ENCODE results near the gene EXOSC7. TPM values are rescaled to one million over a fixed set of nuclear protein-coding genes. Genes with fewer than 3 reads are reported as not detected.

EXOSC7 gene
- polyA plus RNA-seq, 1 donor from 2014 or later: 87.5 TPM

DNA sequence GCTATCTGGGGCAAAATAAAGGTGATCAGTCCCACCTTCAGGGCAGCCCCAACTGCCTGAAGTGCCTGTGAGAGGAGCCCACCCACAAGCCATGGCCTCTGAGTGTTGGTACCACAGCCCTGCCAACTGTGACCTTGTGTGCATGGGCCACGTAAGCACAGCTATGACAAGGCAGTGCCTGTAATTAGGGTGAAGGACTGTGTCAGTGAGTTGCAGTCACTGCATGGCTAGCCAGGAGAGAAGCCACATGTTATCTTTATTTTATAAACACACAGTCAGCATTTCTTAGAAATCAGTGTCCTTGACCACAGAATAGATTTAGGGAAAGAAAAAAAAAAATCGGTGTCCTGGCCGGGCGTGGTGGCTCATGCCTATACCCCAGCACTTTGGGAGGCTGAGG is 24.8 kb downstream of the EXOSC7 start (continued):
- TF ChIP-seq REST (IDR thresholded peaks at IDR 0.05; ENCODE audit: borderline replicate concordance): no peak

DNA sequence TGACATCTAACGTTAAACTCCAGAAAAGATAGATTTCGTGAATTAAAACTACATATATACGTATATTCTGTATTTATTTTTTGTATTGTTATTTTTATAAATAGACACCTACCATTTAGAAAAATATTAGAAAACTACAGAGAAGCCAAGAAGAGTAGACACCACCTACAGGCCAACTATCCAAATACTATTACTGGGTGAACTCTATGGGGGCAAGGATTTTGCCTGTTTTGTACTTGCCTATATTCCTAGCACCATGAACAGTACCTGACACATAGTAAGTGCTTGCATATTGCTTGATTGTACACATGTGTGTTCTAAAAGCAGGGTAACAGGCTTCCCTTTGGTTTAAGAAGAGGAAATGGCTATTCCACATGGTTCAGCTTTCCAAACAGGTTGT is 25.7 kb downstream of the EXOSC7 start:
- no peaks in the 10 kb centered on the region for H3K9me2 ChIP-seq (ENCODE audit: insufficient read depth, low read length)
- no peak overlapping the region for H2AFZ ChIP-seq (ENCODE audit: low read depth, low read length)
- peaks cover 9% of the 10 kb centered on the region for H3K9me3 ChIP-seq (ENCODE audit: low read length)
- H3K4me3 ChIP-seq (ENCODE audit: low read length): no peak overlapping the region
- no peak overlapping the region for H3K4me2 ChIP-seq (ENCODE audit: low read length)
- H3F3A ChIP-seq (ENCODE audit: insufficient read depth, low read length, poor library complexity, severe bottlenecking): no peaks in the 10 kb centered on the region
- H3K36me3 ChIP-seq (ENCODE audit: insufficient read depth, low read length): peaks cover 12% of the 10 kb centered on the region
- H3K9ac ChIP-seq (ENCODE audit: low read length): no peak overlapping the region
- no peaks in the 10 kb centered on the region for H3K27me3 ChIP-seq (ENCODE audit: insufficient read depth, low read depth, low read length)
- H4K20me1 ChIP-seq (ENCODE audit: insufficient read depth): no peaks in the 10 kb centered on the region
- no peaks in the 10 kb centered on the region for H3K79me2 ChIP-seq (replicated peaks; ENCODE audit: insufficient read depth, low read length)
- no peak for TF ChIP-seq MXI1 (conservative IDR thresholded peaks at IDR 0.05; ENCODE audit: poor library complexity, severe bottlenecking)
- no peak for TF ChIP-seq TAF1 (IDR thresholded peaks at IDR 0.05; ENCODE audit: low read depth)
- no peak for TF ChIP-seq EZH2 (IDR thresholded peaks at IDR 0.05; ENCODE audit: borderline replicate concordance, insufficient read depth, low read length, poor library complexity, severe bottlenecking)
- TF ChIP-seq EP300 (conservative IDR thresholded peaks at IDR 0.05; ENCODE audit: poor library complexity, severe bottlenecking): no peak
- no peak for TF ChIP-seq POLR2AphosphoS5 (IDR thresholded peaks at IDR 0.05)
- TF ChIP-seq REST (IDR thresholded peaks at IDR 0.05; ENCODE audit: borderline replicate concordance): no peak
- no peak for TF ChIP-seq SMC3 (conservative IDR thresholded peaks at IDR 0.05; ENCODE audit: poor library complexity)
- TF ChIP-seq, protein P1, sequence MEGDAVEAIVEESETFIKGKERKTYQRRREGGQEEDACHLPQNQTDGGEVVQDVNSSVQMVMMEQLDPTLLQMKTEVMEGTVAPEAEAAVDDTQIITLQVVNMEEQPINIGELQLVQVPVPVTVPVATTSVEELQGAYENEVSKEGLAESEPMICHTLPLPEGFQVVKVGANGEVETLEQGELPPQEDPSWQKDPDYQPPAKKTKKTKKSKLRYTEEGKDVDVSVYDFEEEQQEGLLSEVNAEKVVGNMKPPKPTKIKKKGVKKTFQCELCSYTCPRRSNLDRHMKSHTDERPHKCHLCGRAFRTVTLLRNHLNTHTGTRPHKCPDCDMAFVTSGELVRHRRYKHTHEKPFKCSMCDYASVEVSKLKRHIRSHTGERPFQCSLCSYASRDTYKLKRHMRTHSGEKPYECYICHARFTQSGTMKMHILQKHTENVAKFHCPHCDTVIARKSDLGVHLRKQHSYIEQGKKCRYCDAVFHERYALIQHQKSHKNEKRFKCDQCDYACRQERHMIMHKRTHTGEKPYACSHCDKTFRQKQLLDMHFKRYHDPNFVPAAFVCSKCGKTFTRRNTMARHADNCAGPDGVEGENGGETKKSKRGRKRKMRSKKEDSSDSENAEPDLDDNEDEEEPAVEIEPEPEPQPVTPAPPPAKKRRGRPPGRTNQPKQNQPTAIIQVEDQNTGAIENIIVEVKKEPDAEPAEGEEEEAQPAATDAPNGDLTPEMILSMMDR (IDR thresholded peaks at IDR 0.05; ENCODE audit: poor library complexity, severe bottlenecking): no peak
- TF ChIP-seq RAD21 (conservative IDR thresholded peaks at IDR 0.05): no peak
- no peak overlapping the region for H3K27ac ChIP-seq (ENCODE audit: low read length)
